ENCODE results near the gene DLG3. TPM values are rescaled to one million over a fixed set of nuclear protein-coding genes. Genes with fewer than 3 reads are reported as not detected.

Gene DLG3
- total RNA-seq, 1 experiment from 2014 or later, result 41.7 TPM

GRCh38 chrX:70554081-70554480, 109.4 kb downstream of the DLG3 start:
- no peak for ATAC-seq
- ChIA-PET POLR2A (no interaction called here), CTCF (interaction anchor here (1.0 kb wide), 1 partner anchor 131 kb away, joined by 5 read pairs; the partner anchor contains the start of gene GDPD2)
- TF ChIP-seq TEAD4 (CRISPR knock-in tag; IDR thresholded peaks at IDR 0.05) (no peak), ELF4 (CRISPR knock-in tag; IDR thresholded peaks at IDR 0.05; ENCODE audit: low read depth) (no peak), ATF6 (CRISPR knock-in tag; IDR thresholded peaks at IDR 0.05) (no peak), GABPB1 (CRISPR knock-in tag; IDR thresholded peaks at IDR 0.05) (peak; percentile 51; the same call in 1 of the 2 replicates), FOXP4 (CRISPR knock-in tag; IDR thresholded peaks at IDR 0.05) (no peak), TEAD1 (CRISPR knock-in tag; IDR thresholded peaks at IDR 0.05) (no peak)
- Mint-ChIP-seq H3K4me3 (no peak overlapping the region), H3K36me3 (no peaks in the 10 kb centered on the region), H3K27me3 (ENCODE audit: low read depth) (no peaks in the 10 kb centered on the region), H3K4me1 (no peaks in the 10 kb centered on the region), H3K9me3 (peaks cover 9% of the 10 kb centered on the region), H3K27ac (no peak overlapping the region)
- DNase-seq (ENCODE audit: low spot score), result no peak

DNA sequence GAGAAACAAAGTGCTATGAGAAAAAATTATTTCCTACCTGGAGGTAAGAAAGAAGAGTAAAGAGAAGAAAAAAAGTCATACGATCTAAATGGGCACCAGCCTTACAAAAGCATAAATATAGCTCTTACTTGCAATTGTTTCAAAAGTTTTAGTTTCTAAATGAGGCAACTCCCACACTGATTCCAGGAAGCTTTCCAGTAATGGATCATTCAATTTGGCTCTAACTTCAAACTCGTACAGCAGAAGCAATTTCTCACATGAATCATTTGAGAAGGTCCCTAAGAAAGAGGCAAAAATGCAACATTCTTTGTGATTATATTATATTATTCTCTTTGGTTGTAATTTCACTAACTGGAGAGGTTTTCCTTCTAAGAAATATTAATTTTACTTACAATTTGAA, 109.9 kb downstream of the DLG3 start:
- H3K36me3 Mint-ChIP-seq, result no peaks in the 10 kb centered on the region
- no peak for DNase-seq (ENCODE audit: low spot score)
- no peak overlapping the region for H3K27ac Mint-ChIP-seq
- POLR2A ChIA-PET, result no interaction called here
- no peak for ATAC-seq
- H3K4me1 Mint-ChIP-seq, result no peaks in the 10 kb centered on the region
- H3K27me3 Mint-ChIP-seq (ENCODE audit: low read depth), result no peaks in the 10 kb centered on the region
- no peak overlapping the region for H3K4me3 Mint-ChIP-seq
- CTCF ChIA-PET, result interaction anchor here (1.0 kb wide), 1 partner anchor 131 kb away, joined by 5 read pairs; the partner anchor contains the start of gene GDPD2
- H3K9me3 Mint-ChIP-seq, result peaks cover 9% of the 10 kb centered on the region
- TF ChIP-seq IRF2 (CRISPR knock-in tag; IDR thresholded peaks at IDR 0.05; ENCODE audit: borderline replicate concordance, low read depth) (no peak), ZNF121 (CRISPR knock-in tag; IDR thresholded peaks at IDR 0.05) (no peak), ETV6 (CRISPR knock-in tag; IDR thresholded peaks at IDR 0.05) (no peak), SMAD4 (CRISPR knock-in tag; IDR thresholded peaks at IDR 0.05) (no peak), CDX4 (CRISPR knock-in tag; IDR thresholded peaks at IDR 0.05; ENCODE audit: borderline replicate concordance) (no peak), CREB1 (CRISPR knock-in tag; IDR thresholded peaks at IDR 0.05) (no peak), ZNF423 (CRISPR knock-in tag; IDR thresholded peaks at IDR 0.05) (no peak), CREM (CRISPR knock-in tag; IDR thresholded peaks at IDR 0.05) (no peak), FOXJ3 (CRISPR knock-in tag; IDR thresholded peaks at IDR 0.05; ENCODE audit: borderline replicate concordance) (no peak), ZNF232 (CRISPR knock-in tag; IDR thresholded peaks at IDR 0.05) (no peak)
- TF ChIP-seq, protein P1, sequence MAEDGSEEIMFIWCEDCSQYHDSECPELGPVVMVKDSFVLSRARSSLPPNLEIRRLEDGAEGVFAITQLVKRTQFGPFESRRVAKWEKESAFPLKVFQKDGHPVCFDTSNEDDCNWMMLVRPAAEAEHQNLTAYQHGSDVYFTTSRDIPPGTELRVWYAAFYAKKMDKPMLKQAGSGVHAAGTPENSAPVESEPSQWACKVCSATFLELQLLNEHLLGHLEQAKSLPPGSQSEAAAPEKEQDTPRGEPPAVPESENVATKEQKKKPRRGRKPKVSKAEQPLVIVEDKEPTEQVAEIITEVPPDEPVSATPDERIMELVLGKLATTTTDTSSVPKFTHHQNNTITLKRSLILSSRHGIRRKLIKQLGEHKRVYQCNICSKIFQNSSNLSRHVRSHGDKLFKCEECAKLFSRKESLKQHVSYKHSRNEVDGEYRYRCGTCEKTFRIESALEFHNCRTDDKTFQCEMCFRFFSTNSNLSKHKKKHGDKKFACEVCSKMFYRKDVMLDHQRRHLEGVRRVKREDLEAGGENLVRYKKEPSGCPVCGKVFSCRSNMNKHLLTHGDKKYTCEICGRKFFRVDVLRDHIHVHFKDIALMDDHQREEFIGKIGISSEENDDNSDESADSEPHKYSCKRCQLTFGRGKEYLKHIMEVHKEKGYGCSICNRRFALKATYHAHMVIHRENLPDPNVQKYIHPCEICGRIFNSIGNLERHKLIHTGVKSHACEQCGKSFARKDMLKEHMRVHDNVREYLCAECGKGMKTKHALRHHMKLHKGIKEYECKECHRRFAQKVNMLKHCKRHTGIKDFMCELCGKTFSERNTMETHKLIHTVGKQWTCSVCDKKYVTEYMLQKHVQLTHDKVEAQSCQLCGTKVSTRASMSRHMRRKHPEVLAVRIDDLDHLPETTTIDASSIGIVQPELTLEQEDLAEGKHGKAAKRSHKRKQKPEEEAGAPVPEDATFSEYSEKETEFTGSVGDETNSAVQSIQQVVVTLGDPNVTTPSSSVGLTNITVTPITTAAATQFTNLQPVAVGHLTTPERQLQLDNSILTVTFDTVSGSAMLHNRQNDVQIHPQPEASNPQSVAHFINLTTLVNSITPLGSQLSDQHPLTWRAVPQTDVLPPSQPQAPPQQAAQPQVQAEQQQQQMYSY (CRISPR knock-in tag; IDR thresholded peaks at IDR 0.05), result no peak
- TF ChIP-seq, protein P2, sequence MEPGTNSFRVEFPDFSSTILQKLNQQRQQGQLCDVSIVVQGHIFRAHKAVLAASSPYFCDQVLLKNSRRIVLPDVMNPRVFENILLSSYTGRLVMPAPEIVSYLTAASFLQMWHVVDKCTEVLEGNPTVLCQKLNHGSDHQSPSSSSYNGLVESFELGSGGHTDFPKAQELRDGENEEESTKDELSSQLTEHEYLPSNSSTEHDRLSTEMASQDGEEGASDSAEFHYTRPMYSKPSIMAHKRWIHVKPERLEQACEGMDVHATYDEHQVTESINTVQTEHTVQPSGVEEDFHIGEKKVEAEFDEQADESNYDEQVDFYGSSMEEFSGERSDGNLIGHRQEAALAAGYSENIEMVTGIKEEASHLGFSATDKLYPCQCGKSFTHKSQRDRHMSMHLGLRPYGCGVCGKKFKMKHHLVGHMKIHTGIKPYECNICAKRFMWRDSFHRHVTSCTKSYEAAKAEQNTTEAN (CRISPR knock-in tag; IDR thresholded peaks at IDR 0.05), result no peak
- TF ChIP-seq, protein P3, sequence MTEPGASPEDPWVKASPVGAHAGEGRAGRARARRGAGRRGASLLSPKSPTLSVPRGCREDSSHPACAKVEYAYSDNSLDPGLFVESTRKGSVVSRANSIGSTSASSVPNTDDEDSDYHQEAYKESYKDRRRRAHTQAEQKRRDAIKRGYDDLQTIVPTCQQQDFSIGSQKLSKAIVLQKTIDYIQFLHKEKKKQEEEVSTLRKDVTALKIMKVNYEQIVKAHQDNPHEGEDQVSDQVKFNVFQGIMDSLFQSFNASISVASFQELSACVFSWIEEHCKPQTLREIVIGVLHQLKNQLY (CRISPR knock-in tag; IDR thresholded peaks at IDR 0.05), result no peak
- TF ChIP-seq, protein P4, sequence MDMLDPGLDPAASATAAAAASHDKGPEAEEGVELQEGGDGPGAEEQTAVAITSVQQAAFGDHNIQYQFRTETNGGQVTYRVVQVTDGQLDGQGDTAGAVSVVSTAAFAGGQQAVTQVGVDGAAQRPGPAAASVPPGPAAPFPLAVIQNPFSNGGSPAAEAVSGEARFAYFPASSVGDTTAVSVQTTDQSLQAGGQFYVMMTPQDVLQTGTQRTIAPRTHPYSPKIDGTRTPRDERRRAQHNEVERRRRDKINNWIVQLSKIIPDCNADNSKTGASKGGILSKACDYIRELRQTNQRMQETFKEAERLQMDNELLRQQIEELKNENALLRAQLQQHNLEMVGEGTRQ (CRISPR knock-in tag; IDR thresholded peaks at IDR 0.05), result no peak
- TF ChIP-seq, protein P5, sequence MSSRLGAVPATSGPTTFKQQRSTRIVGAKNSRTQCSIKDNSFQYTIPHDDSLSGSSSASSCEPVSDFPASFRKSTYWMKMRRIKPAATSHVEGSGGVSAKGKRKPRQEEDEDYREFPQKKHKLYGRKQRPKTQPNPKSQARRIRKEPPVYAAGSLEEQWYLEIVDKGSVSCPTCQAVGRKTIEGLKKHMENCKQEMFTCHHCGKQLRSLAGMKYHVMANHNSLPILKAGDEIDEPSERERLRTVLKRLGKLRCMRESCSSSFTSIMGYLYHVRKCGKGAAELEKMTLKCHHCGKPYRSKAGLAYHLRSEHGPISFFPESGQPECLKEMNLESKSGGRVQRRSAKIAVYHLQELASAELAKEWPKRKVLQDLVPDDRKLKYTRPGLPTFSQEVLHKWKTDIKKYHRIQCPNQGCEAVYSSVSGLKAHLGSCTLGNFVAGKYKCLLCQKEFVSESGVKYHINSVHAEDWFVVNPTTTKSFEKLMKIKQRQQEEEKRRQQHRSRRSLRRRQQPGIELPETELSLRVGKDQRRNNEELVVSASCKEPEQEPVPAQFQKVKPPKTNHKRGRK (CRISPR knock-in tag; IDR thresholded peaks at IDR 0.05; ENCODE audit: borderline replicate concordance), result no peak

Measured in WTC11 (cell line).